Upper lobe of left lung (tissue), 4 donors: Measurements from ENCODE around the gene CDKAL1.

Experiments
- EP300 ChIP-seq, 4 donors: sonication (generic); formaldehyde crosslinking; IDR thresholded peaks; one replicate each; pipeline ENCODE4 v1.5.1; 2017; ENCODE audit warnings: antibody characterized with exemption in 4 of 4, control low read depth in 2 of 4
- POLR2A ChIP-seq, 4 donors: fragments of 450-650 bp; IDR thresholded peaks; one replicate each; pipeline ENCODE4 v1.5.1; 2016 to 2017; ENCODE audit warnings: antibody characterized with exemption in 4 of 4, mild to moderate bottlenecking in 2 of 4
- POLR2AphosphoS5 ChIP-seq, 2 donors: sonication (generic); formaldehyde crosslinking; IDR thresholded peaks; one replicate each; pipeline ENCODE4 v1.5.1; 2017; ENCODE audit warnings: antibody characterized with exemption in 2 of 2
- TF ChIP-seq, protein P1 (sequence below), 6 experiments: fragments of 450-650 bp in 4 of 6; fragments of 200-600 bp in 2 of 6; sonication (generic) in 2 of 6; IDR thresholded peaks; one replicate each; pipeline ENCODE4 v1.5.1; 2016 to 2019; ENCODE audit warnings: antibody characterized with exemption in 6 of 6

DNA sequence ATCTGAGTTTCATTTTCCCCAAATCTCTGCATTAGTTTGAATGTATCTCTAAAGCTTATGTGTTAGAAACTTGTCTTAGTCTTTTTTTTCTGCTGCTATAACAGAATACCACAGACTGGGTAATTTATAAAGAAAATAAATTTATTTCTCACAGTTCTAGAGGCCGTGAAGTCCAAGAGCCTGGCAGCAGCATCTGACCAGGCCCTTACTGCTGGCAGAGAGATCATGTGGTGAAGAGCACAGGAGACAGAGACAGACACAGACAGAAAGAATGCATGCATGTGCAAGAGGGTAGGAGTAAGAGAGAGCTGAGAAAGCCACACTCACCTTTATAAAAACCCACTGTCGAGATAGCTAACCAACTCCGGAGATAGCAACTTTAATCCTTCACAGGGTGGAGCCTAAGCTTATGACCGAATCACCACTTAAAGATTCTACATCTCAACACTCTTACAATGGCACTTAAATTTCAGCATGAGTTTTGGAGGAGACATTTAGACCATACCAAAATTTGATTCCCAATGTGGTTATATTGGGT lies 646.6 kb downstream of the CDKAL1 start:
- TF ChIP-seq, protein P1, sequence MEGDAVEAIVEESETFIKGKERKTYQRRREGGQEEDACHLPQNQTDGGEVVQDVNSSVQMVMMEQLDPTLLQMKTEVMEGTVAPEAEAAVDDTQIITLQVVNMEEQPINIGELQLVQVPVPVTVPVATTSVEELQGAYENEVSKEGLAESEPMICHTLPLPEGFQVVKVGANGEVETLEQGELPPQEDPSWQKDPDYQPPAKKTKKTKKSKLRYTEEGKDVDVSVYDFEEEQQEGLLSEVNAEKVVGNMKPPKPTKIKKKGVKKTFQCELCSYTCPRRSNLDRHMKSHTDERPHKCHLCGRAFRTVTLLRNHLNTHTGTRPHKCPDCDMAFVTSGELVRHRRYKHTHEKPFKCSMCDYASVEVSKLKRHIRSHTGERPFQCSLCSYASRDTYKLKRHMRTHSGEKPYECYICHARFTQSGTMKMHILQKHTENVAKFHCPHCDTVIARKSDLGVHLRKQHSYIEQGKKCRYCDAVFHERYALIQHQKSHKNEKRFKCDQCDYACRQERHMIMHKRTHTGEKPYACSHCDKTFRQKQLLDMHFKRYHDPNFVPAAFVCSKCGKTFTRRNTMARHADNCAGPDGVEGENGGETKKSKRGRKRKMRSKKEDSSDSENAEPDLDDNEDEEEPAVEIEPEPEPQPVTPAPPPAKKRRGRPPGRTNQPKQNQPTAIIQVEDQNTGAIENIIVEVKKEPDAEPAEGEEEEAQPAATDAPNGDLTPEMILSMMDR (IDR thresholded peaks at IDR 0.05), result no peak
- TF ChIP-seq POLR2AphosphoS5 (IDR thresholded peaks at IDR 0.05) (no peak), POLR2A (IDR thresholded peaks at IDR 0.05) (no peak), EP300 (IDR thresholded peaks at IDR 0.05) (no peak)
